ENCODE measurements around the gene ADAMTS7.
"Not testable (repeated sequence)": the region's sequence is repeated elsewhere in the genome, so short reads cannot be mapped to it uniquely, and the experiment has no call there.

ADAMTS7 gene

GRCh38 chr15:78831229-78832207 lies 20.3 kb upstream of the ADAMTS7 start:
- no peak for DNase-seq (ENCODE audit: low spot score)

- no peak for DNase-seq (ENCODE audit: low spot score)
Measured at GRCh38 chr15:78830514-78831228, 19.4 kb upstream of the ADAMTS7 start.

- DNase-seq (ENCODE audit: low spot score): no peak
Measured at GRCh38 chr15:78828920-78829319, 17.7 kb upstream of the ADAMTS7 start.

GRCh38 chr15:78822514-78822913 lies 11.2 kb upstream of the ADAMTS7 start:
- no peak for DNase-seq (ENCODE audit: low spot score)

GRCh38 chr15:78811825-78812183 lies 540 bp upstream of the ADAMTS7 start:
- DNase-seq (ENCODE audit: low spot score): no peak

- no peak for DNase-seq (ENCODE audit: low spot score)
Measured at GRCh38 chr15:78810362-78811123, 721 bp downstream of the ADAMTS7 start.

GRCh38 chr15:78810003-78810361 lies 1.3 kb downstream of the ADAMTS7 start:
- DNase-seq (ENCODE audit: low spot score): no peak

- DNase-seq (ENCODE audit: low spot score): no peak
Measured at GRCh38 chr15:78808550-78808949, 2.7 kb downstream of the ADAMTS7 start.

GRCh38 chr15:78807359-78807758 lies 3.9 kb downstream of the ADAMTS7 start:
- DNase-seq (ENCODE audit: low spot score): no peak

- DNase-seq (ENCODE audit: low spot score): no peak
Measured at GRCh38 chr15:78804391-78804792, 6.9 kb downstream of the ADAMTS7 start.

- no peak for DNase-seq (ENCODE audit: low spot score)
Measured at GRCh38 chr15:78800806-78801205, 10.5 kb downstream of the ADAMTS7 start.

GRCh38 chr15:78800189-78800588 lies 11.1 kb downstream of the ADAMTS7 start:
- DNase-seq (ENCODE audit: low spot score): no peak

GRCh38 chr15:78799102-78799501 lies 12.2 kb downstream of the ADAMTS7 start:
- not testable (repeated sequence) for DNase-seq (ENCODE audit: low spot score)

- DNase-seq (ENCODE audit: low spot score): not testable (repeated sequence)
Measured at GRCh38 chr15:78798355-78798754, 12.9 kb downstream of the ADAMTS7 start.

- DNase-seq (ENCODE audit: low spot score): no peak
Measured at GRCh38 chr15:78797951-78798350, 13.3 kb downstream of the ADAMTS7 start.

GRCh38 chr15:78796510-78796909 lies 14.8 kb downstream of the ADAMTS7 start:
- no peak for DNase-seq (ENCODE audit: low spot score)

- DNase-seq (ENCODE audit: low spot score): no peak
Measured at GRCh38 chr15:78795043-78795442, 16.2 kb downstream of the ADAMTS7 start.

GRCh38 chr15:78794446-78794845 lies 16.8 kb downstream of the ADAMTS7 start:
- DNase-seq (ENCODE audit: low spot score): not testable (repeated sequence)

GRCh38 chr15:78791357-78791756 lies 19.9 kb downstream of the ADAMTS7 start:
- DNase-seq (ENCODE audit: low spot score): no peak

- DNase-seq (ENCODE audit: low spot score): no peak
Measured at GRCh38 chr15:78790027-78790426, 21.2 kb downstream of the ADAMTS7 start.

GRCh38 chr15:78789615-78790014 lies 21.6 kb downstream of the ADAMTS7 start:
- no peak for DNase-seq (ENCODE audit: low spot score)

- no peak for DNase-seq (ENCODE audit: low spot score)
Measured at GRCh38 chr15:78788016-78788660, 23.1 kb downstream of the ADAMTS7 start.

Data from CD4-positive, alpha-beta T cell treated with Interleukin-15 for 4 hours (primary cell).